Glomerular visceral epithelial cell (primary cell): Measurements from ENCODE around the gene MRFAP1L1.

Source experiments
- DNase-seq: peaks from one replicate; pipeline ENCODE4 v3.0.0-alpha.2; 2016; ENCODE audit errors: extremely low spot score

The MRFAP1L1 gene

DNA sequence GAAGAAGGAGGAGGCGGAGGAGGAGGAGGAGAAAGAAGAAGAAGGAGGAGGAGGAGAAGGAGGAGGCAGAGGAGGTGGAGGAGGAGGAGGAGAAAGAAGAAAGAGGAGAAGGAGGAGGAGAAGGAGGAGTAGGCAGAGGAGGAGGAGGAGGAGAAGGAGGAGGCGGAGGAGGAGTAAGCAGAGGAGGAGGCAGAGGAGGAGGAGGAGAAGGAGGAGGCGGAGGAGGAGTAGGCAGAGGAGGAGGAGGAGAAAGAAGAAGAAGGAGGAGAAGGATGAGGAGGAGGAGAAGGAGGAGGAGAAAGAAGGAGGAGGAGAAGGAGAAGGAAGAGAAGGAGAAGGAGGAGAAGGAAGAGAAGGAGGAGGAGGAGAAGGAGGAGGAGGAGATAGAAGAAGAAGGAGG is 49.2 kb downstream of the MRFAP1L1 start:
- no peak for DNase-seq

DNA sequence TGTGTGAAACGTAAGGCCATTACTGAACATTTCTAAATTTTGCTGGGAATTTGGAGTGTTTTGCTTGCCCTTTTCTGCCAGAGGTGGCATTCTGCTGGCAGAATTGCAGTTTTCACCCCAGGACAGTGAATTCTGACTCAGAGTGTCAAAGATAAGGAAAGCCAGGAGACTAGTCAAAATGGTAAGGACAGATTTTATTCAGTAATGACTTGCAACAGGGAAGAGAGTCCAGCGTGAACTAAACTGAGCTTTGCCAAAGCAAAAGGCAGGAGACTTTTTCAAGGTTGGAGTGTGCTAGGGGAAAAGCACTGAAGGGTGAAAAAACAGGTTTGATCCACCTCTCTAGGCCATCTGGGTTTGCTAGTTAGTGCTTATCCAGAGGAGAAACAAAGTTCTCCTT is 49.8 kb downstream of the MRFAP1L1 start:
- no peak for DNase-seq

DNA sequence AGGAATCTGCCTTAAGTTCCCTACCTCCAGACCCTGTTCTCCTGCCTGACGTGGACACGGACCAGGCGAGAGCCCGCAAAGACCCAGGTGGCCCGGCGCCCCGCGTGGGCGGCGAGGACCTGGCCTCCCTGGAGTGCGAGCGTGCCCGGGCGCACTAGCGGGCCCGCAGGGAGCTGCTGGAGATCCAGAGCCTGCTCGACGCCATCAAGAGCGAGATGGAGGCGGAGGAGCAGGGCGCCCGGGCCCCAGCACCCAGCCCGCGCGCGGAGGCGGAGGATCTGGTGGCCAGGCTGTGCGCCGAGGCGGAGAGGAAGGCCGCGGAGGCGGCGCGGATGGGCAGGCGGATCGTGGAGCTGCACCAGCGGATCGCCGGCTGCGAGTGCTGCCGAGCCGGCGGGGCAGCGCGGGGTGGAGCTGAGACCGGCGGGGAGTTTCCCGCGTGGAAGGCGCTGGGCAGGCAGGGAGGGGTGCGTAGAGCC is 51.0 kb downstream of the MRFAP1L1 start:
- DNase-seq, result peak; percentile 33

DNA sequence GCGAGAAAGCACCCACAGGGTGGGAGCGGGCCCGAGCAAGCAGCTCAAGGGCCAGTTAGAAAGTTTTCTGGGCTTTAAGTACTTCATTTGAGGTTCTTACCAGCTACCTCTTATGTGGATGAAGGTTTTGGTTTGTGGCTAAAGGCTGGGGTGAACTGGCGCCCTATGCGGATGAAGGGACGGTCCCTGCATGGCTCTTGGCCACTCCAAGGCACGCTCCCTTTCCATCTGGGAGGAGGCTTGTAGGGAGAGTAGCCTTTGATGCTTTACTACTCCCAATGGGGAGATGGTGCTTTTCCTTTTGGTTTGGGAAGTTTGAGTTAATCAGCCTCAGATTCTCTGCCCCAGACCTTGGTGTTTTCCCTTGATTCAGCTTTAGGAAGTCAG is 51.5 kb downstream of the MRFAP1L1 start:
- no peak for DNase-seq
